ENCODE measurements around the gene PARK7.

The PARK7 gene

DNA sequence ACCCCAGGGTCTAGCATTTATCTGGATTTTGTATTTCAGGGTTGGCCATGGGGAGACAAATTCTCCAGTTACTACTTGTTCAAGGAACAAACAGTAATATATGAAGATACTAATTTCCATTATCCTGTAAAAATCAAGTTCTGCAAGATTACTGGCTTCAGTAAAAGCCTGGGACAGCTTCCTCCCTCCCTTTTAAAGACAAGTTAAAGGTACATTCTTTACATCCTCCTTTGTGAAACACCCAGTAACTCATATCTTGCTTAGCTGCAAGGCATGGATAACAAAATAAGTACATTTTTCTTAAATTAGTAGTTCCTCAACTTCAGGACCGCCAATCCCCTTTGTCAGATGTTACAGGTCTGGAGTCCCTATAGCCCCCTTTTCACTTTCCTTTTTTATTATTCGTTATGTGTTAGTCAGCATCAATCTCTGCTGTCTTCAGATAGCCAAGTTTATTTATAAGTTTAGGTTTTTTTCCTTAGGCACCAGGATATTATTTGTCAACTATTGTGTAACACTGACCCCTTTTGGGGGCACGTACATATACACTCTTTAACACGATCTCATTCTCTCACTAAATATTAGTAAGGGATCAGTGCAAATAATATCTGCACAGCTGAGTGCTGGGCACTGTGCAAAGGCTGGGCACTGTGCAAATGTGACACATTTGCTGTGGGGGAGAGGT, 54.8 kb downstream of the PARK7 start:
- Histone ChIP-seq H3K27ac (no peak overlapping the region), H3K36me3 (ENCODE audit: insufficient read depth) (no peaks in the 10 kb centered on the region)

DNA sequence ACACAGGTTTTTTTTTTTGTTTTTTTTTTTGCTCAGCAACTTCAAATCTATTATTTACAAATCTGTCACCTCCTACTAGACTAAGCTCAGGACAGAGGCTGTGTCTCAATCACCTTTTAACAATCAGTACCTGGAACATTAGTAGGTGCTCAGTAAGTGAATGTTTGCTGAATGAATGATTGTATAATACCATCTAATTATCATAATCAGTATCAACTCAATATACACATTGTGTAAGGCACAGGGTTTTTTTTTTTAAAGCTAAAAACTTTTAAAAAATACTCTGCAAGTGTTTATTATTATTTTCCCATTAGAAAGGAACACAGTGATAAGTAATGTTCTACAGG, 55.4 kb downstream of the PARK7 start:
- H3K27me3 ChIP-seq (ENCODE audit: insufficient read depth, low read depth), result no peaks in the 10 kb centered on the region
- no peak overlapping the region for H3K27ac ChIP-seq
- no peak overlapping the region for H3K9ac ChIP-seq
- no peak overlapping the region for H3K4me3 ChIP-seq (IDR thresholded peaks at IDR 0.05; ENCODE audit: insufficient read depth, low read depth, low read length)
- TF ChIP-seq, protein P1, sequence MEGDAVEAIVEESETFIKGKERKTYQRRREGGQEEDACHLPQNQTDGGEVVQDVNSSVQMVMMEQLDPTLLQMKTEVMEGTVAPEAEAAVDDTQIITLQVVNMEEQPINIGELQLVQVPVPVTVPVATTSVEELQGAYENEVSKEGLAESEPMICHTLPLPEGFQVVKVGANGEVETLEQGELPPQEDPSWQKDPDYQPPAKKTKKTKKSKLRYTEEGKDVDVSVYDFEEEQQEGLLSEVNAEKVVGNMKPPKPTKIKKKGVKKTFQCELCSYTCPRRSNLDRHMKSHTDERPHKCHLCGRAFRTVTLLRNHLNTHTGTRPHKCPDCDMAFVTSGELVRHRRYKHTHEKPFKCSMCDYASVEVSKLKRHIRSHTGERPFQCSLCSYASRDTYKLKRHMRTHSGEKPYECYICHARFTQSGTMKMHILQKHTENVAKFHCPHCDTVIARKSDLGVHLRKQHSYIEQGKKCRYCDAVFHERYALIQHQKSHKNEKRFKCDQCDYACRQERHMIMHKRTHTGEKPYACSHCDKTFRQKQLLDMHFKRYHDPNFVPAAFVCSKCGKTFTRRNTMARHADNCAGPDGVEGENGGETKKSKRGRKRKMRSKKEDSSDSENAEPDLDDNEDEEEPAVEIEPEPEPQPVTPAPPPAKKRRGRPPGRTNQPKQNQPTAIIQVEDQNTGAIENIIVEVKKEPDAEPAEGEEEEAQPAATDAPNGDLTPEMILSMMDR (conservative IDR thresholded peaks at IDR 0.05; ENCODE audit: low read depth, low read length), result no peak
- no peaks in the 10 kb centered on the region for H4K20me1 ChIP-seq (ENCODE audit: insufficient read depth)
- H3K4me1 ChIP-seq (ENCODE audit: low read depth, poor library complexity, severe bottlenecking), result peaks cover 3% of the 10 kb centered on the region
- H3K79me2 ChIP-seq (ENCODE audit: insufficient read depth, low read depth), result no peaks in the 10 kb centered on the region
- no peaks in the 10 kb centered on the region for H3K36me3 ChIP-seq (ENCODE audit: insufficient read depth)
- no peak overlapping the region for H3K4me2 ChIP-seq
- no peak overlapping the region for H2AFZ ChIP-seq (ENCODE audit: low read depth)

More for the DNA sequence above, 54.8 kb downstream of the PARK7 start:
- Histone ChIP-seq H4K20me1 (ENCODE audit: insufficient read depth) (no peaks in the 10 kb centered on the region), H3K4me1 (ENCODE audit: low read depth, poor library complexity, severe bottlenecking) (peaks cover 3% of the 10 kb centered on the region), H3K4me3 (IDR thresholded peaks at IDR 0.05; ENCODE audit: insufficient read depth, low read depth, low read length) (no peak overlapping the region), H2AFZ (ENCODE audit: low read depth) (no peak overlapping the region), H3K27me3 (ENCODE audit: insufficient read depth, low read depth) (no peaks in the 10 kb centered on the region), H3K79me2 (ENCODE audit: insufficient read depth, low read depth) (no peaks in the 10 kb centered on the region), H3K4me2 (no peak overlapping the region), H3K9ac (no peak overlapping the region)
- TF ChIP-seq, protein P1 (conservative IDR thresholded peaks at IDR 0.05; ENCODE audit: low read depth, low read length), result no peak

DNA sequence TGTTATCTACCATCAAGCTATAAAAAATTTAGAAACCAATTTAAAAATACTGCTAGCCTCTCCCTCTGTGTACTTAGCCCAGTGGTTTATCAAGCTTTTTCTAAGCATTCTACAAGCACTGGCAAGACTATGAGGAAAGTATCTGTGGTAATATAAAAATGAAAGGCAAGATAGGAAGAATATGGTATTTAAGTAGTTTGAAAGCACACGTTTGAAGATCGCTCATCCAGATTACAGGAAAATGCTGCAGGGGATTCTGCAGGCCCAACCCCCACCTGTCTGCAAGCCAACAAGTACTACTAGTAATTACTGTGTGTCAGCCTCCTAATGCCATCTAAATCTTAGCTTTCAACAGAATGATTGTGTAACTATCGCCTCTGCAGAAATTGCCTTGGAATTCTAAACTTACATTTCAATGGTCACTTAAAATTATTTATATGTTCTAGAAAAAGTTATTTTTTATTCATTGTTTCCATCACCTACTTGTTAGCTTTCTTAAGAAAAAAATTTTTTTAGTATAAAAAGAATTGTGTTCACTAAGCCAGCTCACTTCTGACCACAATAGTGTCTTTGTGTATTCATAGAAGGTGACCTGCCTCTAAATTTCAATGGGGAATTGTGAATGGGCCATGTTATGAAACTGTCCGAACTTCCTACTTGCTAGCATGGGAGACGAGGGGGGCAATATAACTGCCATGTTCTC, 56.1 kb downstream of the PARK7 start:
- no peak overlapping the region for H3K9ac ChIP-seq
- no peak overlapping the region for H3K4me3 ChIP-seq (IDR thresholded peaks at IDR 0.05; ENCODE audit: insufficient read depth, low read depth, low read length)
- peaks cover 3% of the 10 kb centered on the region for H3K4me1 ChIP-seq (ENCODE audit: low read depth, poor library complexity, severe bottlenecking)
- no peaks in the 10 kb centered on the region for H3K27me3 ChIP-seq (ENCODE audit: insufficient read depth, low read depth)
- no peak overlapping the region for H2AFZ ChIP-seq (ENCODE audit: low read depth)
- H4K20me1 ChIP-seq (ENCODE audit: insufficient read depth), result no peaks in the 10 kb centered on the region
- H3K4me2 ChIP-seq, result no peak overlapping the region
- H3K79me2 ChIP-seq (ENCODE audit: insufficient read depth, low read depth), result no peaks in the 10 kb centered on the region
- TF ChIP-seq, protein P1 (conservative IDR thresholded peaks at IDR 0.05; ENCODE audit: low read depth, low read length), result no peak
- H3K36me3 ChIP-seq (ENCODE audit: insufficient read depth), result no peaks in the 10 kb centered on the region
- H3K27ac ChIP-seq, result no peak overlapping the region

DNA sequence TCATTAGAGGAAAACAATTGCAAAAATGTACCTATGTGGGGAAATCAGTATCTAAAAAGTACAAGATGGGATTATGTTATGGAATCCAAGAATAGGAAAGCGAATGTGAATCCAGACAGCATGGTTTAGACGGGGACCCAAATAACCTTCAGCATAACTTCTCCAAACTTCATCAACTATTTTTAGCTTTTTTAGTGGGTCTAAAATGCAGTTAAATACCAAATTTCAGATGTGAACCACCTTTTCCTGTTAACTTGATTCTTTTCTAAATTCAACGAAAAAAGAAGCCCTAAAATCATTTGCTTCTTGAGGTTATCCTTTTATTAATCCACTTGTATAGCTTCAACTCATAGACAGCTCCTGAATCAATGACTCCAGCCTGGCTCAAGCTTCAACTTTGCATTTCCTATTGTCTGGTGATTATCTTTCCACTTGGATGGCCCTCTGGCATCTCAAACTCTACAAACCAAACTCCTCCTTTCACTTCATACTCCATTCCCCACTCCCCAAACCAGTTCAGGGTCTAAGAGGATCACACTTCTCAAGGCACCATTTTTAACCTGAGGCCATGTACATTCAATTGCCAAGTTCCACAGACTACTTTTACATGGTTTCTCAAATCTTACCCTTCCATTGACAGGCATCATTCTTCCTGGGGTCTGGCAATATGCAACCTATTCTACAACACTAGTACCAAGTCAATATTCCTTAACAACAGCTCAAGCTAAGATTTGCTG, 57.1 kb downstream of the PARK7 start:
- no peak overlapping the region for H3K9ac ChIP-seq
- H3K79me2 ChIP-seq (ENCODE audit: insufficient read depth, low read depth), result no peaks in the 10 kb centered on the region
- H3K27ac ChIP-seq, result no peak overlapping the region
- no peaks in the 10 kb centered on the region for H4K20me1 ChIP-seq (ENCODE audit: insufficient read depth)
- no peaks in the 10 kb centered on the region for H3K27me3 ChIP-seq (ENCODE audit: insufficient read depth, low read depth)
- H3K36me3 ChIP-seq (ENCODE audit: insufficient read depth), result no peaks in the 10 kb centered on the region
- TF ChIP-seq, protein P1 (conservative IDR thresholded peaks at IDR 0.05; ENCODE audit: low read depth, low read length), result no peak
- H3K4me2 ChIP-seq, result no peak overlapping the region
- H2AFZ ChIP-seq (ENCODE audit: low read depth), result no peak overlapping the region
- H3K4me1 ChIP-seq (ENCODE audit: low read depth, poor library complexity, severe bottlenecking), result peaks cover 3% of the 10 kb centered on the region
- H3K4me3 ChIP-seq (IDR thresholded peaks at IDR 0.05; ENCODE audit: insufficient read depth, low read depth, low read length), result no peak overlapping the region

All from KMS-11 (cell line).